Mesenchymal stem cell (in vitro differentiated cells and primary cell): Measurements from ENCODE around the gene EEFSEC.

ENCODE experiments used
- DNase-seq: peaks from one replicate; pipeline ENCODE4 v3.0.0-alpha.2; 2013
- H2AFZ ChIP-seq: one replicate; pipeline ENCODE4 v1.6.1; 2013; ENCODE audit warnings: low read depth, mild to moderate bottlenecking, control low read depth, inconsistent platforms, low read length, moderate library complexity
- H2AK5ac ChIP-seq: 2 replicates; pipeline ENCODE4 v1.6.1; 2013; ENCODE audit warnings: low read length, moderate library complexity, mild to moderate bottlenecking, inconsistent platforms; ENCODE audit not compliant: severe bottlenecking
- H2BK120ac ChIP-seq: one replicate; pipeline ENCODE4 v1.6.1; 2013; ENCODE audit warnings: low read depth, mild to moderate bottlenecking, inconsistent platforms, low read length, moderate library complexity
- H2BK12ac ChIP-seq, 2 experiments: one replicate each; pipeline ENCODE4 v1.6.1; 2013; ENCODE audit warnings: inconsistent platforms in 2 of 2, low read length in 2 of 2, mild to moderate bottlenecking in 2 of 2, moderate library complexity in 2 of 2, control low read depth in 1 of 2
- H2BK15ac ChIP-seq: one replicate; pipeline ENCODE4 v1.6.1; 2013; ENCODE audit warnings: mild to moderate bottlenecking, low read depth, inconsistent platforms; ENCODE audit not compliant: poor library complexity, severe bottlenecking
- H2BK5ac ChIP-seq: 2 replicates; pipeline ENCODE4 v1.6.1; 2013; ENCODE audit warnings: low read depth, mild to moderate bottlenecking, low read length, control low read depth, inconsistent platforms; ENCODE audit not compliant: poor library complexity, severe bottlenecking
- H3K14ac ChIP-seq, 2 experiments: one replicate each; pipeline ENCODE4 v1.6.1; 2013; ENCODE audit warnings: inconsistent platforms in 2 of 2, low read length in 2 of 2, control low read depth in 1 of 2, mild to moderate bottlenecking in 1 of 2, moderate library complexity in 1 of 2
- H3K18ac ChIP-seq, 2 experiments: one replicate each; pipeline ENCODE4 v1.6.1; 2013; ENCODE audit warnings: inconsistent platforms in 2 of 2, low read length in 2 of 2, control low read depth in 1 of 2, low read depth in 1 of 2, mild to moderate bottlenecking in 1 of 2
- H3K23ac ChIP-seq, 2 experiments: one replicate each; pipeline ENCODE4 v1.6.1; 2013; ENCODE audit warnings: inconsistent platforms in 2 of 2, low read length in 2 of 2, mild to moderate bottlenecking in 2 of 2, moderate library complexity in 2 of 2, control low read depth in 1 of 2
- H3K27ac ChIP-seq: 2 replicates; pipeline ENCODE4 v1.5.1; 2013; ENCODE audit warnings: mild to moderate bottlenecking, moderate library complexity, low read length, control low read depth, inconsistent platforms; ENCODE audit not compliant: poor library complexity, severe bottlenecking
- H3K27me3 ChIP-seq, 2 experiments: 2 replicates each; pipeline versions ENCODE4 v1.6.1 to v1.7.0; 2013; ENCODE audit warnings: low read length in 2 of 2, mild to moderate bottlenecking in 2 of 2, moderate library complexity in 2 of 2, control low read depth in 1 of 2, inconsistent platforms in 1 of 2; ENCODE audit not compliant: control insufficient read depth in 1 of 2, insufficient read depth in 1 of 2
- H3K36me3 ChIP-seq, 2 experiments: 2 replicates each; pipeline versions ENCODE4 v1.6.1 to v1.7.0; 2013; ENCODE audit warnings: low read length in 2 of 2, control low read depth in 1 of 2, inconsistent platforms in 1 of 2, low read depth in 1 of 2, mild to moderate bottlenecking in 1 of 2; ENCODE audit not compliant: insufficient read depth in 2 of 2, control insufficient read depth in 1 of 2
- H3K4ac ChIP-seq, 2 experiments: one replicate each; pipeline ENCODE4 v1.6.1; 2013; ENCODE audit warnings: inconsistent platforms in 2 of 2, low read length in 2 of 2, mild to moderate bottlenecking in 2 of 2, moderate library complexity in 2 of 2, control low read depth in 1 of 2, low read depth in 1 of 2
- H3K4me1 ChIP-seq: 2 replicates; pipeline ENCODE4 v1.6.1; 2013; ENCODE audit warnings: low read depth, low read length, control low read depth; ENCODE audit not compliant: control insufficient read depth, insufficient read depth
- H3K4me2 ChIP-seq: 2 replicates; pipeline ENCODE4 v1.6.1; 2013; ENCODE audit warnings: low read length, mild to moderate bottlenecking, inconsistent platforms; ENCODE audit not compliant: poor library complexity, severe bottlenecking
- H3K4me3 ChIP-seq, 2 experiments: 2 replicates each; pipeline versions ENCODE4 v1.5.1 to v1.7.0; 2013; ENCODE audit warnings: low read length in 2 of 2, mild to moderate bottlenecking in 2 of 2, control low read depth in 1 of 2, low read depth in 1 of 2; ENCODE audit not compliant: insufficient read depth in 1 of 2
- H3K79me1 ChIP-seq: replicated peaks from 2 replicates; pipeline ENCODE4 v1.6.1; 2013; ENCODE audit warnings: mild to moderate bottlenecking, control low read depth, low read length, inconsistent platforms; ENCODE audit not compliant: poor library complexity, severe bottlenecking
- H3K9ac ChIP-seq: 2 replicates; pipeline ENCODE4 v1.7.0; 2013; ENCODE audit warnings: mild to moderate bottlenecking, low read length, moderate library complexity
- H3K9me3 ChIP-seq: 2 replicates; pipeline ENCODE4 v1.7.0; 2013; ENCODE audit warnings: mild to moderate bottlenecking, low read length; ENCODE audit not compliant: control insufficient read depth
- H4K8ac ChIP-seq: one replicate; pipeline ENCODE4 v1.6.1; 2013; ENCODE audit warnings: inconsistent platforms, mild to moderate bottlenecking, low read length, moderate library complexity
- H4K91ac ChIP-seq: one replicate; pipeline ENCODE4 v1.6.1; 2013; ENCODE audit warnings: mild to moderate bottlenecking, low read length, inconsistent platforms
- WGBS: methylation state at CpG from one replicate; pipeline ENCODE4 v1.1.7; 2013; ENCODE audit warnings: mixed read lengths; 5-methylcytosine and 5-hydroxymethylcytosine counted together

Gene EEFSEC

DNA sequence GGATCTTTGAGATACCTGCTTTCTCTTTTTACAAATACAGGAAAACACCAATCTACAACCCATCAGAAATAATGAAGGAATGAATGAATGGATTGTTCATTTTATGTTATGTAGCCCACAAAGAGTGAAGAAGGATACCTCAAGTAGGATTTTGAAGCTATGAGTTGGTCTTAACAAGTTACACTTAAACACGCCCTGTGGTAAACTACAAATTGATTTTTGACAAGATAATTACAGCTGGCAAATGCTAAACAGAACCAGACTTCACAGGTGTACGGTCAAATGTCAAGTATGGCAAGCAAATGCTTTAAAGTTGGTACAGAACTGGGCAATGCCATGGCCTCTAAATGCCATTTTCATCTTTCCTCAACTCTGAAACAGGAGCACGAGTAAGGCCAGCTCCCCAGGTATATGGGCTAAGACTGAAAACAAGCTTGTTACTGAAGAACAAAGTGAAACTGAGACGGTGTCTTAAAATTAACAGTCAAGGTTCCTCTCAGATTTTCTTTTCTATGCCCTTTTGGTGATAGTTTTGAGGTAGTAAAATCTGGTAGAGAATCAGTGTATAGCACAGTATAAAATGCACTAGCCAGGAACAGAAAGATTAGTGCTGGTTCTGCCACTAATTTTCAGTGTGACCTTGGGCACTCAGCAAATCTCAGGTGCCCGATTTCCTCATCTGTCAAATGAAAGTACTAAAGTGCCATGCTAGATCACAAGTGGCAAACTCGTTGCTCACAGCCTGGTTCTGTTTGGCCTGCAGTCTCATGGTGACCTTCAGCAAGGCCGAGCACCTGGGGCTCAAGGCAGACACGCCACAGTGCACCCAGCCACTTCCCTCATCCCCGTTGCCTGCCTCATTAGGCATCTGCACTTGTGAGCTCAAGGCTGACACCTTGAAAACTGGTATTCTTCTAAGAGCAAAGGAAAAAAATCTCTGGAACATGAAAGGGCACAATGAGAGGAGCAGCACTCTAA, 39.2 kb upstream of the EEFSEC start:
- Histone ChIP-seq H3K27me3 (no peaks in the 10 kb centered on the region), H3K4me3 (no peak overlapping the region), H4K91ac (no peak overlapping the region), H3K9ac (no peak overlapping the region), H3K4me2 (no peak overlapping the region), H2AFZ (no peak overlapping the region), H3K36me3 (peaks cover 11 to 73% of the 10 kb centered on the region in 2 experiments), H3K9me3 (no peaks in the 10 kb centered on the region), H3K23ac (no peak overlapping the region), H4K8ac (no peak overlapping the region), H3K4me1 (peaks cover 14% of the 10 kb centered on the region), H2AK5ac (no peak overlapping the region), H3K14ac (no peak overlapping the region), H2BK5ac (no peak overlapping the region), H3K79me1 (peaks cover 23% of the 10 kb centered on the region), H2BK120ac (no peak overlapping the region), H3K4ac (no peak overlapping the region), H3K27ac (no peak overlapping the region), H3K18ac (no peak overlapping the region), H2BK12ac (no peak overlapping the region), H2BK15ac (no peak overlapping the region)
- WGBS, result 98% methylated on average over 9 of the region's 9 CpGs
- DNase-seq, result no peak

DNA sequence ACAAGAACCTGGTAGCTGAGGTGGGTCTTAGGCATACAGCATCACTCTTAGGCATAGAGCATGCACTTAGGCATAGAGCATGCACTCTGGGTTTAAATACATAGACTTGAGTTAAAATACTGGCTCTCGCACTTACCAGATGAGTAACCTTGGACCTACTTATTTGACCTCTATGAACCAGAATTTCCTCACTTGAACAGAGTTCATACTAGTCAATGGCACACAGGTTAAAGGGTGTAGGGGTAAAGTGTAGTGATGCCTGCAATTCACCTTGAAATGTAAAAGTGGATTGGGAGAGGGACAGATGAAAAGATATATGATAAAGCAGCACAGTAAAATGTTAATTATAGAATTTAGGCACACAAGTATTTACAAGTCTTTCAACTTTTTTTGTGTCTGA, 31.3 kb upstream of the EEFSEC start:
- Histone ChIP-seq H2AFZ (no peak overlapping the region), H2AK5ac (no peak overlapping the region), H4K91ac (no peak overlapping the region), H3K9me3 (no peaks in the 10 kb centered on the region), H3K36me3 (peaks cover 0 to 18% of the 10 kb centered on the region in 2 experiments), H3K27me3 (no peaks in the 10 kb centered on the region), H3K23ac (no peak overlapping the region), H3K18ac (no peak overlapping the region), H3K4ac (no peak overlapping the region), H2BK5ac (no peak overlapping the region), H2BK120ac (no peak overlapping the region), H3K4me1 (peaks cover 2% of the 10 kb centered on the region), H3K9ac (peak overlapping the region; percentile 97), H4K8ac (no peak overlapping the region), H2BK12ac (no peak overlapping the region), H3K4me2 (no peak overlapping the region), H3K14ac (no peak overlapping the region), H3K79me1 (peaks cover 25% of the 10 kb centered on the region), H3K27ac (no peak overlapping the region), H2BK15ac (no peak overlapping the region), H3K4me3 (peak overlapping the region in 1 of 2 experiments; percentile 99)
- WGBS, result 100% methylated on average over 1 of the region's 1 CpG
- no peak for DNase-seq

DNA sequence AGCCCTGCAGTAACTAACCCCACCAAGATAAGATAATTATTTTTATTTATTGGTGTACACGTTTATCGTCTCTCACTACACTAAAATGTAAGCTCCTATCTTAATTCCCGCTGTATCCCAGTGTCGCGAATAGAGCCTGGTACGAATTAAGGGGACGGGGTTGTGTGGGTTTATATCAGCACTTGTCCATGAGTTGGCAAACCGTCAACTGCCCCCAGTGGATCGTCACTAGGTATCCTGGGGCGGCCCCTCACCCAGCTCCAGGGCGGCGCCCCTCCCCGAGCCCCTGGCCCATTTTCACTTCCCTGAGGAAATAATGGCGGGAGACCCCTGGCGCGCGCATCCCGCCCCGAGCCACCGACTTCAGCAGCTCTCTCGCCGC, 30.1 kb upstream of the EEFSEC start:
- no peak overlapping the region for H2AK5ac ChIP-seq
- no peak overlapping the region for H3K27ac ChIP-seq
- peak overlapping the region; percentile 97 for H3K9ac ChIP-seq
- no peak overlapping the region for H2BK12ac ChIP-seq
- H3K4me3 ChIP-seq, result peak overlapping the region; percentile 97 to 99
- no peak overlapping the region for H2BK5ac ChIP-seq
- peak overlapping the region in 1 of 2 experiments; percentile 60 for H3K4ac ChIP-seq
- H3K36me3 ChIP-seq, result peaks cover 0 to 8% of the 10 kb centered on the region in 2 experiments
- peak overlapping the region; percentile 79 for H2AFZ ChIP-seq
- no peaks in the 10 kb centered on the region for H3K9me3 ChIP-seq
- no peak overlapping the region for H2BK15ac ChIP-seq
- peak overlapping the region; percentile 49 to 61 for H3K18ac ChIP-seq
- peaks cover 2% of the 10 kb centered on the region for H3K4me1 ChIP-seq
- peak overlapping the region; percentile 87 for H3K4me2 ChIP-seq
- no peaks in the 10 kb centered on the region for H3K27me3 ChIP-seq
- H3K79me1 ChIP-seq, result peaks cover 21% of the 10 kb centered on the region
- peak; percentile 13 for DNase-seq
- peak overlapping the region; percentile 71 for H4K91ac ChIP-seq
- peak overlapping the region in 1 of 2 experiments; percentile 89 for H3K23ac ChIP-seq
- peak overlapping the region; percentile 73 for H4K8ac ChIP-seq
- H2BK120ac ChIP-seq, result no peak overlapping the region
- under 1% methylated on average over 20 of the region's 22 CpGs for WGBS
- H3K14ac ChIP-seq, result peak overlapping the region in 1 of 2 experiments; percentile 95
